GM18861 (cell line): Measurements from ENCODE around the gene LARP4B.
"Not testable (repeated sequence)": the region's sequence is repeated elsewhere in the genome, so short reads cannot be mapped to it uniquely, and the experiment has no call there.

ENCODE experiments used
- ATAC-seq: cut with Tn5 transposase; IDR thresholded peaks from one replicate; pipeline ENCODE4 v1.9.1; 2021; ENCODE audit not compliant: unreplicated experiment

LARP4B gene

DNA sequence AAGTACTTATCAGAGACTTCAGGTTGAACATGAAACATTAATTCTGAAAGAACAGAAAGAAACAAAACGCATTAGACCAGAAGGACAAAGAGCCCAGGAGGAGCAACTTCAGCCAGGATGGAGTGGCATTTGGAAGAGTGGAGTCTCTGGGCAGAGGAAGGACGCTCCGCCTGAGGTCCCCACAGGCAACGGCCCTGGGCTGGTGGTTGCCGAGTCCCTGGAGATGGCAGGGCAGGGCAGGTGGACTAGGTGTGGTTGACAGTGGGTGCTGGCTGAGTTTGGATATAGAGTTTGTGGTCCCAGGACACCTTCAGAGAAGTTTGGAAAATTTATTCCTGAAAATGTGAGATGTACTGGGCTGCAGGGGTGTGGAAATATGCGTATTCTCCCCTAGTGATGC lies 27.4 kb upstream of the LARP4B start:
- no peak for ATAC-seq

DNA sequence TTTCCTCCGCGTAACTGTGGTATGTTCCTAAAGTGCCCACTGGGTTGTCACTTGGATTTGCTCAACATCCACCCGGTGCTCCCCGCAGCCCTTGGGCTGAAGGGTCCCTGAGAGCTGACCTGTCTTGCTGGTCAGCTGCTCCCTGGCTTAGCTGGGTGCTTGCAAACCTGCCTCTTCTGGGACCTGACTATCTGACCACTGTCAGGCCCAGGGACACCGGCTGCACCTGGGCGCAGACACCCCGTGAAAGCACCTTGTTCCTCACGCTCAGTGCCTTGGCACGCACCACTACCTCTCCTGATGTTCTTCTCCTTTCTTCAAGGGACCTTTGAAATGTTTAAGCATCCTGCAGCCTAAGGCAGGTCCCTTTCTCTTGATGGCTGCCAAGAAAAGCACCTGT lies 26.6 kb upstream of the LARP4B start:
- no peak for ATAC-seq

DNA sequence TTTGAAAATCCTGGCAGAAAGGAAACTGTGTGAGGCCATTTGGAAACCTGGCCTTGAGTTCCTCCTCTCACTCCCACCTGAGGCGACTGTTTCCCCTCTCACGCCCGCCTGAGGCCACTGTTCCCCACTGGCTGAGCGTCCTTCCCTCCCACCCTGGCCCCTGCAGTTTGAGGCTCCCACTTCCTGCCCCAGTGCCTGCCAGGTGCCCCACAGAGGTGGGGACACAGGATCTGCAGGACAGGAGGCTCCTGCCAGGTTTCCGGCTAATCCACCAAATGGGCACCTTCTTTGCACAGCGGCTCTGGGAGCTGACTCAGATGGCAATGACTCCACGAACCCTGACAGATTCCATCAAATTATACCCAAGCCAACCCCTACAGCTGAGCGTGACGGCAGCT lies 24.3 kb upstream of the LARP4B start:
- ATAC-seq: no peak

DNA sequence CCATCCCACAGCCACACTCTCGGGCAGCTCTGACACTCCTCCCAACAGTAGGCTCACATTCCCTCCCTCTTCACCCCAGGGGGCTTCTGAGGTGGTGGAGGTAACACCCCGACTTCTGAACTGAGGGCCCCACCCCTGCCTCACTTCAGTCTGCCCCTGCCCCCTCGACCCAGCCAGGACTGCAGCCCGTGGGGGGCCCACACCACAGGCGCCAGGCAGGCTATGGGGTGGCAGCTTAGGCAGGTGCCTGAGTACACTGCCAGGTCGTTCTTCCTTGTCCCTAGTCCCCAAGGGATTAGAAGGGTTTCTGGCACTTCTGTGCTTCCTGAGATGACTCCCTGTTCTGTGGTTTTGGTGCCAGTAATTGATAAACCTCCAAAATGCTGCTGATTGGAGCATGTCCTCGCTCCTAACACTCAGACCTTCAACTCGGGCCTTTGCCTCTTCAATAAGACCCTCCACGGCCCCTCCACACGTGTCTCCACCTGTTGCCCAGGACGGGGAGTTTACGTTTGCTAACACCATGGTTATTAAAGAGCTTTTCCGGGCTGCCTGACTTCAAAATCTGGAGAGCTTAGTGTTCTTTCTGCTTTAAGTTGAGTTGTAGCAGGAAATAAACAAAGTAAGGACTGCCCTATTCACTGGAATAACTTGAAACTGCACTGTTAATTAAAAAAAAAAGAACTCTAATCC lies 23.8 kb upstream of the LARP4B start:
- no peak for ATAC-seq

DNA sequence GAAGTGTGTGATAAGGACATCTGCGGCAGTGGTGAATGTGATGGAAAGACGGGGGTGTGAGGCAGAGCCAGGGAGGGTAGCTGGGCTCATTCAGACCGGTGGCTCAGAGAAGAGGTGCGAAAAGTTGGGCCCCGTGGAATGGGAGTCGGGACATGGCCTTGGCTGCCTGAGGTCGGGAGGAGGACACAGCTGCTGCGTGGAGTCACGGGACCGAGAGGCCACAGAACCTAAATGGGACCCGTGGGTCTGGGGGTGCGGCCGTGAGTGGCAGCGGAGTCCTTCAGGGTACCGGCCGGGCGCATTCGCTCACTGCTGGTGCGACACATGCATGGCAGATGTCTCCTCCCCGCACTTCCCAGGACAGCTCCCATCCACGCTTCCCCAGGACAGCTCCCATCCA lies 22.9 kb upstream of the LARP4B start:
- no peak for ATAC-seq

DNA sequence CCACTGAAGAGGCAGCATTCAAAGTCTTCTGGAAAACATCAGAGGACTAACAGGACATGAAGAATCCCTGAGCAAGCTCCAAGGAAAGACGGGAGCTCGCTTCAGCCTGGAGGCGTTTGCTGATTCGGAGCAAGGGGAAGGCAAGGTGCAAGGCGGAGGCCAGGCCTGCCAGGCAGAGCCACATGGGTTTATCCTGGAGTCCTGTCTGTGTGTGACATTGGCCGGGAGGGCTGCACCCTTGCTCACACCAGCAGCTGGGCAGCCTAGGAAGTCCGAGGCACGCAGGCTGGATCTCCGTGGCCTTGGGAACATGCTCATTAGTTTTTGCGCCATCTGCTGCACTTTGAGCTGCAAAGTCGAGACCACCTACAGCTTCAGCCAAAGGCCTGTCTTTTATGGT lies 22.3 kb upstream of the LARP4B start:
- no peak for ATAC-seq

DNA sequence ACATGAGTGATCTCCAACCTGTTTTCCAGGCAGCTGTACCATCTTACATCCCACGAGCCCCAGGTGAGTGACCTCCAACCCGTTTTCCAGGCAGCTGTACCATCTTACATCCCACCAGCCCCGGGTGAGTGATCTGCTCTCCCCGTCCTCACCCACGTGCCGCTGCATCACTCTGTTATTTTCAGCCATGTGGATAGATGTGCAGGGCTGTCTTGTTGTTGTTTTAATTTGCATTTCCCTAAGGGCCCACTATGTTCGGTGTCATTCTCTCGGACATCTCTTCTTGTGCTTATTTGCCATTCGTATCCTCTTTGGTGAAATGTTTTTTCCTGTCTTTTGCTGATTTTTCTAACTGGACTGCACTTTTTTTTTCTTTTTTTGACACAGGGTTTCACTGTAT lies 17.9 kb upstream of the LARP4B start:
- peak; percentile 59 for ATAC-seq

DNA sequence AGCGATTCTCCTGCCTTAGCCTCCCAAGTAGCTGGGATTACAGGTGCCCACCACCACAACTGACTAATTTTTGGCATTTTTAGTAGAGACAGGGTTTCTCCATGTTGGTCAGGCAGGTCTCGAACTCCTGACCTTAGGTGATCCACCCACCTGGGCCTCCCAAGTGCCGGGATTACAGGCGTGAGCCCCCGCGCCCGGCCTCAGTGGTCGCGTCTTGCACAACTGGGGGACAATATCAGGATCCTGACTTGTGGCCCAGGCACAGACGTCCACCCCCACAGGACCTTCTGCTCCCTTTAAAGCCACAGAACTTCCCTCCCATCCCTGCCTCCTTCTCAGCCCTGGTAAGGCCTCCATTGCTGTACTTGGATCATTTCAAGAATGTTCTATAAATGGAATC lies 16.8 kb upstream of the LARP4B start:
- ATAC-seq: no peak

DNA sequence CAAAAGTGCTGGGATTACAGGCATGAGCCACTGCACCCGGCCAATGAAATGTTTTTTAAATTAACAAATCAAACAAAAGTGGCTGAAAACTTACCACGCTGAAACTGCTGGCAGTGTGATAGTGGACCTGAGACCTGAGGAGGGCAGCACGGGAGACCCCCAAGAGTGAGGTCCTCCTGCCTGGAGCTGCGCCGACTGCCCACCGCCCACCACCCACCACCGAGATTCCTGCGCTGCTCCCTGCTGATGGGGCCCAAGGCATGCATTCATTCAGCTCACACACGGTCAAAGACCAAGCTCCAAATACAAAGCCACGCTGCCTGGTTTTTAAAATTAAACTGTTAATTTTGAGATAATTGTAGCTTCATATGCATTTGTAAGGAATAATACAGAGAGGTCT lies 16.4 kb upstream of the LARP4B start:
- ATAC-seq: no peak

DNA sequence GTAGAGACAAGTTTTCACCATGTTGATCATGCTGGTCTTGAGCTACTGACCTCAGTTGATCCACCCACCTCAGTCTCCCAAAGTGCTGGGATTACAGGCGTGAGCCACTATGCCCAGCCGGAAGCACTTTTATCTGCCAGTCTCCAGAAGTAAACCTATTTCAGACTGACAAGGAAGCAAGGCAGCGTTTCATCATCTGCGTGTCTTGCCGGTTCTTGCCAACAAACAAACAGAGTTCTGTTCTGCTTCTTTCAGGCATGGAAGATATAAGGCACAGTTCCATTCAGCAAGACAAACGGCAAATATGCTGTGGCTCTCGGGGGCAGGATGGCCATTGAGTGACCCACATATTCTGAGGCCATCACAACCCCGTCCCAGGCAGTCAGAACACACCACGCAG lies 15.5 kb upstream of the LARP4B start:
- no peak for ATAC-seq

DNA sequence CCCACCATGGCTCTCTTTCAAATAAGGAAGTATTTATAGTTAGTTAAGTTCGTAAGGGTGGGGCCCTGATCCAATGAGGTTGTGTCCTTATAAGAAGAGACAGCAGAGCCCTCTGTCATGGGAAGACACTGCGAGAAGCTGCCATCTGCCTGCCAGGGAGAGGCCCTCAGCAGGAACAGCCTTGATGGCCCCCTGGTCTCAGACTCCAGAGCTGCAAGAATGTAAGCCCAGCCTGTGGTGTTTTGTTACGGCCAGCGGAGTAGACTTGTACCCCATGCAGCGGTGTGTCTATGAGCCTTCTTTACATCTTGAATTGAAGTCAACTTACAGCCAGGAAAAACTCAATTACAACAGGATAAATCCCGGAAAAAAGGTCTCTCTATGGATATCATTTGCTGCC lies 14.3 kb upstream of the LARP4B start:
- no peak for ATAC-seq

DNA sequence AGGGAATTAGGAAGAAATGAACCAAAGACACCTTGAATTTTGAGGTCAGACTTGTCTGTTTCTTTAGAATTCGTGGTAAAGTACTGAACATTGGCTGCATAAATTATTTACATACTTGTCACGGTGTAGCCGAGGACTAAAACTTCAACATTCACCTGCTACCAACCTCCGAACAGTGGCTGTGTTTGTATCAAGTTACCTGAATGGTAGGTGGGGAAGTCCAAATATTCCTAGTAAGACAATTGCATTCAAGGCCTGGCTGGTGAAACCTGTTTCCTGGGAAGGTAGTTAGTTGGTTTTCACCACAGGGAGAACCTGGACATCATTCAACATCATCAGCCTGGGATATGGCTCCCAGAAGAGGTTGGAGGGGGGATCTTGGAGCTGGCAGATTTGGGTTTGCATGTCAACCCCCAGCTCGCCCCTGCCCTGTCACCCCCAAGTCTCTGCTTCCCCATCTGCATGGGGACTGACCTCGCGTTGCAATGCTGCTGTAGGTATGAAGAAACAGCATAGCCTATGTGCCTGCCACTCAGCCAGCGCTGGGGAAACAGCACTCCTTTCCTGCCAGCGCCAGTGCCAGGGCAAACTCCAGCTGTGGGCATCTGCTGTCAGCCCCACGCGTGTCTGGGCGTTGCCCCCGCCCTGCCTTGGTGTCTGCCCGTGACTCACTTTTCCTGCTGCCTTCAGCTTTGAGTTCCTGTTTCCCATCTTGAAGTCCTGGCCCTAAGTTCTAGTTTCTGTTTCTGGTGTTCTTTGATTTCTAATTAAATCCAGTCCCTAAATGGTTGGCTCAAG lies 12.7 kb upstream of the LARP4B start:
- peak; percentile 34 for ATAC-seq

DNA sequence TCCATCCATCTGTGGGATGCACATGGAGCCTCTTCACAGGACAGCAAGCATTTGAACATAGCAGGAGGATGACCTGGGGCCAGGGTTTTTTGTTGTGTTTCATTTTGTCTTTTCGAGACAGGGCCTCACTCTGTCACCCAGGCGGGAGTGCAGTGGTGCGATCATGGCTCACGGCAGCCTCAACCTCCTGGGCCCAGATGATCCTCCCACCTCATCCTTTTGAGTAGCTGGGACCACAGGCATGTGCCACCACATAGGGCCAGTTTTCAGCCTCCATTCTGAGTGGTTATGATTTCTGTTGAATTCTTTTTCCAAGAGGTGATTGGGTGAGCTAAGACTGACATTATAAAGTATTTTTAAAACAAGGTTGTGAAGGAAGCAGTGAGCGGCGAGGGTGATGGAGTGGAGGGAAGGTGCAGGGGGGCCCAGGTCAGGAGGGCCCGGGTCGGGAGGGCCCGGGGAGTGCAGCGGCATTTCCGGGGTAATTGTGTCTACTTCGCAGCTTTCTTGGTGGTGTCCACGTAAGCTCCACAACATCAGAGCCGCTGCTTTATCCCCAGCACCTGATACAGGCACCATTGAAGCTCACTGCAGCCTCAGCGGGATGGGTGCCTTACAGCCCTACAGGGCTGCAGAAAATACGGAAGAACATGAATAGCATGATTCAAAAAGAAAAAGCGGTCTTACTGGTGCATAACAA lies 12.0 kb upstream of the LARP4B start:
- ATAC-seq: peak; percentile 49

DNA sequence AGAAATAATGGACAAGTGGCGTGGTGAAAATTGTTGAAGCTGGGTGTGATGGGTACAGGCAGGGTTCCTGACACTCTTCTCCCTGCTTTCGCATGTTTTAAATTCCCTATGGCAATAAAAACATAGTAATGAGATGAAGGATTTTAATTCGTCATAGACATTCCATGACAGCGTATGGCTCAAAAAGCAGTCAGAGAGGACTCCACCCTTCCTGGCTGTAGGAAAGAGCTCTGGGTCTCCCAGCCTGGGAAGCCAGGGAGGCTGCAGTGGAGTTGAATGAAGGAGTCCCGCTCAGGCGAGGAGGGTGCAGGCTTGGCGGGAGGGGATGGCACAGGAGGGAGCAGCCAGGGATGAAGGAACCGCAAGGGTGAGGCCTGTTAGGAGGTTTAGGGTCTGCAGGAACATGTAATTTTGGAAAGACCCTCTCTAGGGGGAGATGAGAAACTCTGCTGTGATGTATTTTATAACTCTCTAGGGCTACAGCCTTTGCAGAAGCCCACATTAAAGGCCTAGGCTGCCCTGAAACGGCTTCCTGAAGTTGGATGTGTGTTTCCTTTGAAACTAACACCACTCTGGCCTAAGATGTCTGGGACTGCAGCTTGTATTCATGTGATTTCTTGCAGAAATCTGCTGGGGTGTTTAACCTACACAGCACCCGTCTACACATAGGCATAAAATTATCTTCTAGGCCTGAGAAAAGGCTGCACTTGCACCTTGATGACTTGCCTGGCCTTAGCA lies 7.6 kb upstream of the LARP4B start:
- no peak for ATAC-seq

DNA sequence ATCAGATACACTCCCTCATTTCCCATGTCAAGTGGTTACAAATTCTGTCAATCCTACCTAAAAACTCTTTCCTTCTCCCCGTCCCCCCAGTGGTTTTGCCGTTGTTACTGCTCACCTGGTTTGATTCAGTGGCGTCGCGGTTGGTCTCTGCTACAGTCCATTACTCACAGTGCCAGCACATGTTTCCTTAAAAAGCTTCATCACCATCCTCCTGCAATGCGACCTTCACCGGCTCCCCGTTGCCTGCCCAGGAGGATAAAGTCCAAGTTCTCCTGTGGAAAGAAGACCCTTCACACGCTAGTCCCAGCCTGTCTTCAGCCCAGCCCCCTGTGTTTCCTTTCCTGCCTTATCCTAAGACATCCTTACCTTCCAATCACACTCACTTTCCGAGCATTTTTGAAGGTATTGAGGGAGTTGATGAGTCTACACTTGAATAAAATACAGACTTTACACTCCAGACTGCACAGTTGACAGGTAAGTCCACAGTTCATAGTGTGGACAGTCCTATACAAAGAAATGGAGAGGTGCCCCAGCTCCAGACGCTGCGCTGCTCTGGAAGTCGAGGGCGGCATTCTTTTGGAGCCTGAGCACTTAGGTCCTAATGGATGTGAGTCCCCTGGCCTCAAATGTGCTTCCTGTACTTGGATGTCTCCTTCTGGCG lies 3.4 kb upstream of the LARP4B start:
- no peak for ATAC-seq

DNA sequence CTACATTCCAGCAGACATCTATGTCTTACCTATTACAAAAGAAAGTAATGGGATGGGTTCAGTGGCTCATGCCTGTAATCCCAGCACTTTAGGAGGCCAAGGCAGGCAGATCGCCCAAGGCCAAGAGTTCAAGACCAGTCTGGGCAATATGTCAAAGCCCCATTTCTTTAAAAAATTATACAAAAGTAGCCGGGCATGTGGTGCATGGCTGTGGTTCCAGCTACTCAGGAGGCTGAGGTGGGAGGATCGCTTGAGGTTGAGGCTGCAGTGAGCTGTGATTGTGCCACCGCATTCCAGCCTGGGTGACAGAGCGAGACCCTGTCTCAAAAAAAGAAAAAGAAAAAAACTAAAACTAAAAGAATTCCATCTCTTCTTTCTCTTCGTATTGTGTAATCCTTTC lies 2.7 kb upstream of the LARP4B start:
- not testable (repeated sequence) for ATAC-seq

DNA sequence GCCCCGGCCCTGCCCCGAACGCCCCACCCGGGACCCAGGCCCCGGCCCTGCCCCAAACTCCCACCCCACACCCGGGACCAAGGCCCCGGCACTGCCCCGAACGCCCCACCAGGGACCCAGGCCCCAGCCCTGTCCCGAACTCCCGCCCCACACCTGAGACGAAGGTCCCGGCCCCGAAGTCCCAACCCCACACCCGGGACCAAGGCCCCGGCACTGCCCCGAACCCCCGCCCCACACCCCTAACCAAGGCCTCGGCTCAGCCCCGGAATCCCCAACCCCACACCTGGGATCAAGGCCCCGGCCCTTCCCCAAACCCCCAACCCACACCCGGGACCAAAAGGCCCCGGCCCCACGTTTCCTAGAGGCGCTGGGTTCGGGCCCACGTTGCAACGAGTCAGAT lies 1.1 kb upstream of the LARP4B start:
- ATAC-seq: no peak

DNA sequence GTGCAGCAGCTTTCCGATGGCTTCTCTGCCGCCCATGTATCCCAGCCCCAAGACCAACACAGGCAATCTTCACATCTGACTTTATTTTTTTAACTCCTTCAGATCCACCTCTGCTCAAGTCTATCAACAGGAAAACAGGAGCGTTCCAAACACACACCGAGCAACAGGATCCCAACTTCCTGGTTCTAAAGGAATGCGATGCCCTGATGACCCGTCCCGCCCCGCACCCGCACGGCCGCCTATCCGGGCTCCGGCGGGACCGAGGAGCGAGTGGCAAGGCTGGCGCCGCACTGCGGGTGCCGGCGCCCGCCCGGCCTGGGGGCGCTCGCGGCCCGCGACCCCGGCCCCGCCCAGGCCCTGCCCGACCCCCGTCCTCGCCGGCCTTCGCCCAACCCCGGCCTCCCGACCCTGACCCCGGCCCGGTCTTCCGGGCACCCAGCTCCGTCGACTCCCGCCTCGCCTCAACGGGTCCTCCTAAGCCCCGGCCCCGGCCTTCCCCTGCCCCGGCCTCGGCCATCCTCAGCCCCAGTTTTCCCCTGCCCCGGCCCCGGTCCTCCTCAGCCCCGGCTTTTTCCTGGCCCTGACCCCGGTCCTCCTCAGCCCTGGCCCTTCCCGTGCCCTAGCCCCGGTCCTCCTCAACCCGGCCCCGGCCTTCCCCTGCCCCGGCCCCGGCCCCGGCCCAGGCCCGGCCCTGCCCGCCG lies 730 bp downstream of the LARP4B start:
- no peak for ATAC-seq

DNA sequence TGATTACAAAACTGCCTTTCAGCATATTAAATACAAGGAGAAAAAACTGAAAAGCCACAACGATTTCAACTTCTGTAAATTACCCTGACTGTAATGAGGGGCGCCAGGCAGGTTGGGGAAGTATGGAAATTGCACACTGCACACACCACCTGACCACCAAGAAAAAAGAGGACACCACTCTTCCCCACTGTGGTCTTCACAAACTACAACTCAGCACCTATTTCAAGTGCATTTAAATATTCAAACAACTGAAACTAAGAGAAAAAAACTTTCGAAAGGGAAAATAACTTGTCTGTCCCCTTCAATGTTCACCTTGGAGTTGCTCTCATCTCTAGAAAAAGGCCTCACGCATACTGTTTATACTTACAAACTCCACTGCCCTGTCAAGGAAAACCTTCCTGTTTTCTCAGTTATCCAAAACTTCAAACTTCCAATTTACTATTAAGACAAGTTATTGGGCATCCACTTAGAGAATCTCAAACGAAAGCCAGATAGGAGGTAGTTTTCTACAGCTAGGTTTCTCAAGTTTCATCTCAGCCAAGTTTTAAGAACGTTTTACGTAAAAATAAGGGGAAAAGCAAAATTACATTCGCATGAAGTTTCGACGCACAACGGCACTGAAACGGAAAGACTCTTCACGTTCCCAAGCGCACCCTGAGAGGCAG lies 1.4 kb downstream of the LARP4B start:
- ATAC-seq: no peak

DNA sequence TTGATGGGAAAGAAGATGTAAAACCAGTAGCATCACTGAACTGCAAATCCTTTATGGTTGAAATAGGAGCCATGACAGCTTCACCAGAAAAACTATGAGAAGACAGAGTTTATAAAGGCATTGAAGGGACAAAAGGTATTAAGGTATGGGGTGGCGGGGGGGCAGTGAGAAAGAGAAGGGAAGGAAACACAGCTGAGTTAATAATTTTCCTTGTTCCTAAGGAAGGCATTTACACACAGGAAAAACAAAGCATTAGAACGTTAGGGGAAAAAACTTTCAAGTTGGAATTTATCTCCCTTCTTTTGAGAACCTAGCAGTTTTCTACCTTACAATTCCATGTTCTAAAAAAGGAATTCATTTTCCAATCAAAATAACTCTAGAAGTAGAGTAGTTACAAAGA lies 4.4 kb downstream of the LARP4B start:
- no peak for ATAC-seq
